HG03342 (cell line): Measurements from ENCODE around the gene SYPL1.
"Not testable (repeated sequence)": the region's sequence is repeated elsewhere in the genome, so short reads cannot be mapped to it uniquely, and the experiment has no call there.

Experiments
- ATAC-seq: cut with Tn5 transposase; IDR thresholded peaks from one replicate; pipeline ENCODE4 v1.9.1; 2021; ENCODE audit warnings: mild to moderate bottlenecking, moderate library complexity; ENCODE audit not compliant: unreplicated experiment

Gene SYPL1

GRCh38 chr7:106112118-106112971, at the start of gene SYPL1:
Gene SYPL1 (minus strand): TSS chr7:106112312. CDS start chr7:106112208, 104 bp downstream.
- ATAC-seq: peak; percentile 81

DNA sequence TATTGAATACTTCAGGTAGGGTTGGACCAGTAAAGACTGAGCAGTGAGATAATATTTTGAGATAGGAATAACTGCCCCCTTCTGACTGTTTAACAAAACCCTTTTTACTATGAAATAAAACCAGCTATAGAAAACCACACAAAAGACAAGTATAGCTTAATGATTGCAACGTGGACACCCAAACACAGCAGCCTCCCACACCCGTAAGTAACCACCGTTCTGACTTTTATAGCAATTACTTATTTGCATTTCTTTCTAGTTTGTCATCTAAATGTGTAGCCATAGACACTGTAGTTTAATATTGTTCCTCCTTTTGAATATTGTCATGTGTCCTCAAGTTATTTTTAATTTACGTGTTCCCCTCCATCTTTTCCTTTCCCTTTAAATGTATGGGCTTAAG, 42.9 kb upstream of the SYPL1 start:
- ATAC-seq: no peak

DNA sequence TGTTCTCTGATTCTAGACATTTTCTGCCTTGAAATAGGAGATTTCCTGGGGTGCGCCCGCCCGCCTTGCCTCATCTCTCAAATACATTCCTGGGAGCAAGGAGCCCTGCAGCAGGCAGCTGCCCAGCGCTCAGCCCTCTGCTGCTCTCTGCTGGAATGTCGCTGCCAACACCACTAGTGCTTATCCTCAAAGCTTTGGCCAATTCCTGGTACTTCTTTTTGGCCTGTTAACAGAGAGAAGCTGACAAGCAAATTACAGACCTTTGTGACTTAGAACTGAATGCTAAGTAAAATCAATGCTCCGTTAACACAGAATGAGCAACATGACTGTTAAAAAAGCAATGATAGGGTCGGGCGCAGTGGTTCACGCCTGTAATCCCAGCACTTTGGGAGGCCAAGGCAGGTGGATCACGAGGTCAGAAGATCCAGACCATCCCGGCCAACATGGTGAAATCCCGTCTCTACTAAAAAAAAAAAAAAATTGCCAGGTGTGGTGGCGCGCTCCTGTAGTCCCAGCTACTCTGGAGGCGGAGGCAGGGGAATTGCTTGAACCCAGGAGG, 41.9 kb upstream of the SYPL1 start:
- peak; percentile 77 for ATAC-seq

DNA sequence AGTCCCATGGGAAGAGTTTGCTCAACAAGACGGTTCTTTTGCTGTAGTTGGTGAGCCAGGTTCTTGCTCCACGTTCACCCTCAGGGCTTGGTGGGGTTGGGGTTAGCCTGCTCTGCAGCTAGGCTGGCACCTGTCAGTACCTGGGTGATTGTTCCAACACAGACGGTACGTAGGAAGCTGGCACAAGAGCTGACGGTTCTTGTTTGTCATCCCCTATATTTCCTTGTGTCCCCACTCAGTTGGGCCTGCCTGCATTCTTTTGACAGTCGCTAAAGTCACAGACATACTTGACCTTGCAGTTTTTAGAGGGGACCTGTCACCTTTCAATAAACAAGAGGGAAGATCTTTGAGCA, 40.2 kb upstream of the SYPL1 start:
- ATAC-seq: no peak

GRCh38 chr7:106151459-106152312, 39.6 kb upstream of the SYPL1 start:
- no peak for ATAC-seq

DNA sequence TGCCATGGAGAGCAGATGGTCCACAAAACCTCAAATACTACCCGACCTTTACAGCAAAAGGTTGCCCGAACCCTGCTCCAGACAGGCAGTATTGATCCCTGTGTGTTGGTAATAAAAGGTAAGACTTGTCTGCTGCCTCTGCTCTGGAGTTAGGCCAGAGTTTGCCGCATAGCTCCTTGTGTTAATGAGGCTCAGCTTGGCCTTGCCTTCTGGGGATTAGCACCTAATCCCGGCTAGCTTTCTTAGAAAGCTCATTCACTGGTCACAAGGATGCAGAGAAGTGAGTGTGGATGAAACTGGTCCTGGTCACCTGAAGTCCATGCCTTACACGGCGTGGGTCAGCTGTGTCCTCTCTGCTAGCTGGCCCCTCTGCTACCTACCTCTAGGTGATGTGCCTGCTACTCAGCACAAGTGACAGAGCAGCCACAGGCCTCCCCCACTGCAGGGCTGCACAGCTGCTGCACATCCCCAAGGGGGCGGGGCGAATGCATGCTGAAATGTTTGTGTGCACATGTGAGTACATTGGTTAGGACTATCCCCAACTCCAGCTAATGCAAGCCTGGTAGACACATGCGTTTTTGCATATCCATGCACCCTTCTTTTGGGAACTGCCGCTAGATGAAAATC, 31.7 kb upstream of the SYPL1 start:
- ATAC-seq: no peak

GRCh38 chr7:106142136-106142535, 30.0 kb upstream of the SYPL1 start:
- no peak for ATAC-seq

GRCh38 chr7:106140406-106141173, 28.5 kb upstream of the SYPL1 start:
- ATAC-seq: no peak

DNA sequence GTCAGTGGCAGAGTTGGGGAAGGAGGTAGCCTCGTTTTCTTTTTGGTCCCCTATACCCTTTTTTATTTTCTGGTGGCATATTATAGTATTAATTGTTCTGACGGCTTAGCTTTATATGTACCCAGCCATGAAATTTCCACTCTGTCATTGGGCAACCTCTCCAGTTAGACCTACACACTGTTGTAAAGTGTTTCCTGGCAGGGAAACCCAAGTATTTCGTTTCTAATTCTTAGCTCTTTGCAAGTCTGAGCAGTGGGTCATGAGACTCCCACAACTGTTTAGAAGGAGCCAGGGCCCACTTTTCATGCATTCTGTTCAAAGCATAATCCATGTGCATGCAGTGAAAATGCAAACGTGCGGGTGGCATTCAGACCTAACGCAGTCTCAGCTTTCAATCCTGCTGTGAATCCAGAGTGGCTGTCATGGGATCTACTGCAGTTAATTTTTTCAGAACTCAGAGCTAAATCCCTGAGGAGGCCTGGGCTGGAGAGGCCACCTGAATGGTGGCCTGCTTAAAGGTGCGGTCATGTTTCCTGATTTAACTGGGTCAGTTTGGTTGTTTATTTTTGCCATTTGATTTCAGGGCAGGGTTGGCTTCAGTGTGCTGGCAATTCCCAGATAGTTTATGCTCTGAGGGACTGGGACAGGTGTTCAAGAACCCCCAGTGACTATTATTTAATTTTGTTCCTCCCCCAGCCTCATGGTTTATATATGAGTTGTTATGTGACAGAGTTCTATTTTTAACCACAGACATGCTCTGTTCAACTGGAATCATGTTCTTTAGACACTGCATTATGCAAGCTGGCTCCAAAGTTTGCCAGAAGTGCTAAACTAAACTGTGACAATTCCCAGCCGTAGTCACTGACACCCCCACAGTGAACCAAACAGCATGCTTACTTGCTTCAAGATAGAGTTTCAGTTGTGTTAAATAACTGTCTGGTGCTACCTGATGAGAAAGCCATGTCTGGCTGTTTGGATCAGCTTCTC, 27.4 kb upstream of the SYPL1 start:
- ATAC-seq: no peak

- no peak for ATAC-seq
Observed at GRCh38 chr7:106138776-106139175, 26.7 kb upstream of the SYPL1 start.

DNA sequence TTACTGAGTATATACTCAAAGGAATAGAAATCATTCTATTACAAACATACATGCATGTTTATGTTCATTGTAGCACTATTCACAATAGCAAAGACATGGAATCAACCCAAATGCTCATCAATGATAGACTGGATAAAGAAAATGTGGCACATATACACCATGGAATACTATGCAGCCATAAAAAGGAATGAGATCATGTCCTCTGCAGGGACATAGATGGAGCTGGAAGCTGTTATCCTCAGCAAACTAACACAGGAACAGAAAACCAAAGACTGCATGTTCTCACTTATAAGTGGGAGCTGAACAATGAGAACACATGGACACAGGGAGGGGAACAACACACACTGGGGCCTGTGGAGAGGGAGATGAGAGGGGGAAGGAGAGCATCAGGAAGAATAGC, 26.1 kb upstream of the SYPL1 start:
- not testable (repeated sequence) for ATAC-seq

GRCh38 chr7:106134241-106134640, 22.1 kb upstream of the SYPL1 start:
- no peak for ATAC-seq

DNA sequence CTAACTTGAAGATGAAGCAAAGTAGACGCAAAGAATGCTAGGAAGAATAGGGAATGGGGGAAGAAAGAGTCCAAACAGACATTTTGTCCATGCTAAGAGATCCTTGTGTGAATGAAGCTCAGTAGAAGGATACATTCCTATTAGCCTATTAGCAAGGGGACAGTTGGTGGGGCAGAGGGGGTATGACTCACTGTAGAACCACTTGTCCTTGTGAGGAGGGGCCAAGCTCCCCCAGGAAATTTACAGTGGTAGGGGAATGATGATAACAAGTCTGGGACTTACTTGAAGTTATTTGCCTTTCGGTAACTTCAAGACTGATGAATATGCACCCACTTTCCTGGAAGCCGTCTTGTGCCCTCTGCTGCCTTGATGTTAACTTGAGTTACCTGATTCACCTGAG, 17.2 kb upstream of the SYPL1 start:
- ATAC-seq: no peak

DNA sequence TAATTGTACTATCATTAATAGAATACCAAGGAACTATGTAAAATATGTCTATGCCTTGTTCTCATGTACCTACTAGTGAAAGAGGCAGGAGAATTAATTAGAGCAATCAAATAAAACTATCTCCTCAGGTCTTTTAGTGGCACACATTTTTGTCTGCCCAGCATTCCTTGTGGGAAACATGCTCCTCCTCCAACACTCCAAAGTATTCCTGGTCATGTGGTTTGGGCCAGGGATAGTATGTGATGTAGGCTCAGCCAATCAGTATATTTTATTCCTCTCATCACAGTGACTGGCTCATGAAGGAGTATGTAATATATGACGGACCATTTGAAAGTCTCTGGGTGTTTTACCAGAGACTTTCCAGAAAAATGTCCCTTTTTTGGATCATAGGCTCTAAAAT, 16.7 kb upstream of the SYPL1 start:
- ATAC-seq: no peak

DNA sequence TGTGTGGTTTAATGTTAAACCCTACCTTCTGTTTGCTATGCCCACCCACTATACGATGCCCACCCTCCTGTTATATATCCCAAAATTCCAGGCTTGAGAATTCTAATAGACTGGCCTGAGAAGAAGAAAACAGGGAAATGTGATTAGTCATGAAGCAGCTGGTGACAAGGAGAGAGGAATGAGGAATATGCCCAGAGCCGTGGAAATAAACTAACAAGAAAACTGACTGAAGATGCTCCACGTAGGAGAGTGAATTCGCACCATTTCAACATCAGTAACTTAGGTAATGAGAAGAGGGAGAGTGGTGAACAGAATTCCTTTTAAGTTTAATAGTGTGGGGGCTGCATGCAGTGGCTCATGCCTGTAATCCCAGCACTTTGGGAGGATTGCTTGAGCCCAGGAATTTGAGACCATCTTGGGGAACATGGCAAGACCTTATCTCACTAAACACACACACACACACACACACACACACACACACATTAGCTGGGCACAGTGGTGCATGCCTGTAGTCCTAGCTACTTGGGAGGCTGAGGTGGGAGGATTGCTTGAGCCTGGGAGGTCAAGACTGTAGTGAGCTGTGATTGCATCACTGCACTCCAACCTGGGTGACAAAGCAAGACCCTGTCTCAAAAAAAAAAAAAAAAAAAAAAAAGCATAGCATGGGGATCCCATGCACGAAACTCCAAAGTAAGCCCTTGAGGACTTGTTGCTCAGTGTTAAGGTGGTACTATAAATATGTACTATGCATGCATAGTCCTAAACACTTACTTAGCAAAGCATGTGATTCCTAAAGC, 16.1 kb upstream of the SYPL1 start:
- no peak for ATAC-seq

DNA sequence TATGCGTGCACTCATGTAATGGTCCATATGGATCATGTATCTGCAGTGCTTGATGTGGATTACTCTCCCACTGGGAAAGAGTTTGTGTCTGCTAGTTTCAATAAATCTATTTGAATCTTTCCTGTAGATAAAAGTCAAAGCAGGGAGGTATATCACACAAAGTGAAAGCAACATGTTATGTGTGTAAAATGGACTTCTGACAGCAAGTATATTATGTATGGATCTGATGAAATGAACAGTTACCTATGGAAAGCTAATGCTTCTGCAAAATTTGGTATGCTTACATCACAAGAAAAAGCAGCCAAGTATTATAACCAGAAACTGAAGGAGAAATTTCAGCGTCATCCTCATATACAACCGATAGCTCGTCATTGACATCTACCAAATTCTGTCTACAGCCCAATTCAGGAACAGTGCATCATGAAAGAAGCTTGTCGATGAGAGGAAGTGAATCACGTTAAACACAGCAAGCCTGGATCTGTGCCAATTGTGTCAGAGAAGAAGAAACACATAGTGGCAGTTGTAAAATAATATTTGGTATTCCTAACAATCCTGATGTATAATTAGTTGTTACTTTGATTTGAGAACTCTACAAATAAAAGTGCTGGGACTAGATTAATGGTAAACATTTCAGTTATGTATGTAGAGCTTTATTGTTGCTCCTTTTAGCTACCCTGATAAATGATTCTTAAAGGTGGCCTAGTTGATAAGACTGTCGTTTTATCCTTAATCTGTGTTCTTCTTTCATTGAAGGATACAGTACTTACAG, 14.2 kb upstream of the SYPL1 start:
- ATAC-seq: no peak

DNA sequence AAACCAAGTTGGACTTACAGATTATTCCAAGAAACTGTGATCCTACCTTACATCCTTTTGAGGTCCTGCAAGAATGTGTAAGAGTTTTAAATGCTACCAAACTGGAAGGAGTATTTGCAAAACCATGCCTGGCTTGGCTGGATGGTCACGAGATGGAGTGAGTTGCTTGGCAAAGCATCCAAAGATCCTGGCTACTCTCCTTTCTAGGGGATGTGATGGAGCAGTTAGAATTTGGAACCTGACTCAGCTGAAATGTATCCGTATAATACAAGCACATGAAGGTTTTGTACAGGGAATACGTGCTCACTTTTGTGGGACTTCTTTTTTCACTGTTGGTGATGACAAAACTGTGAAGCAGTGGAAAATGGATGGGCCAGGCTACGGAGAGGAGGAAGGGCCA, 13.3 kb upstream of the SYPL1 start:
- ATAC-seq: no peak

GRCh38 chr7:106124186-106124585, 12.1 kb upstream of the SYPL1 start:
- ATAC-seq: no peak
